GM23248 (cell line): ENCODE results near the gene CLEC4G. TPM values are rescaled to one million over a fixed set of nuclear protein-coding genes. Genes with fewer than 3 reads are reported as not detected.

Source experiments
- DNase-seq: peaks from one replicate; pipeline ENCODE4 v3.0.0-alpha.2; 2015
- H2AFZ ChIP-seq: fragments of 200-600 bp; sonication (generic); 2 replicates; pipeline ENCODE4 v1.6.1; 2016; ENCODE audit warnings: antibody characterized with exemption
- H3F3A ChIP-seq: fragments of 200-600 bp; sonication (generic); 2 replicates; pipeline ENCODE4 v1.6.1; 2016; ENCODE audit warnings: mild to moderate bottlenecking, antibody characterized with exemption, mixed run types; ENCODE audit not compliant: insufficient read depth
- H3K27ac ChIP-seq: fragments of 200-600 bp; sonication (generic); 2 replicates; pipeline ENCODE4 v1.5.1; 2016; ENCODE audit warnings: mild to moderate bottlenecking
- H3K27me3 ChIP-seq: fragments of 200-600 bp; sonication (generic); replicated peaks from 2 replicates; pipeline ENCODE4 v1.6.1; 2016; ENCODE audit warnings: mild to moderate bottlenecking; ENCODE audit not compliant: insufficient read depth
- H3K36me3 ChIP-seq: fragments of 200-600 bp; sonication (generic); 2 replicates; pipeline ENCODE4 v1.6.1; 2016; ENCODE audit warnings: low read depth, mild to moderate bottlenecking
- H3K4me1 ChIP-seq: fragments of 200-600 bp; sonication (generic); 2 replicates; pipeline ENCODE4 v1.6.1; 2016; ENCODE audit warnings: mild to moderate bottlenecking; ENCODE audit not compliant: insufficient read depth
- H3K4me2 ChIP-seq: fragments of 200-600 bp; sonication (generic); one replicate; pipeline ENCODE4 v1.6.1; 2016; ENCODE audit warnings: mild to moderate bottlenecking; ENCODE audit not compliant: unreplicated experiment
- H3K4me3 ChIP-seq: fragments of 200-600 bp; sonication (generic); 2 replicates; pipeline ENCODE4 v1.5.1; 2016; ENCODE audit warnings: mild to moderate bottlenecking
- H3K79me2 ChIP-seq: fragments of 200-600 bp; sonication (generic); 2 replicates; pipeline ENCODE4 v1.6.1; 2016; ENCODE audit warnings: mild to moderate bottlenecking; ENCODE audit not compliant: insufficient read depth
- H3K9ac ChIP-seq: fragments of 200-600 bp; sonication (generic); 2 replicates; pipeline ENCODE4 v1.6.1; 2016; ENCODE audit warnings: mild to moderate bottlenecking
- H3K9me2 ChIP-seq: fragments of 200-600 bp; sonication (generic); 2 replicates; pipeline ENCODE4 v1.6.1; 2016; ENCODE audit warnings: mixed run types, mild to moderate bottlenecking, moderate library complexity; ENCODE audit not compliant: insufficient read depth
- H3K9me3 ChIP-seq: fragments of 200-600 bp; sonication (generic); one replicate; pipeline ENCODE4 v1.6.1; 2017; ENCODE audit warnings: low read depth
- H4K20me1 ChIP-seq: fragments of 200-600 bp; sonication (generic); 2 replicates; pipeline ENCODE4 v1.6.0; 2016; ENCODE audit not compliant: insufficient read depth
- EZH2 ChIP-seq: fragments of 200-600 bp; sonication (generic); IDR thresholded peaks from 2 replicates; pipeline ENCODE4 v1.6.1; 2018; ENCODE audit warnings: antibody characterized with exemption, mild to moderate bottlenecking; ENCODE audit not compliant: insufficient read depth, poor library complexity, severe bottlenecking
- EZH2phosphoT487 ChIP-seq: fragments of 200-600 bp; sonication (generic); IDR thresholded peaks from 2 replicates; pipeline ENCODE4 v1.6.1; 2018; ENCODE audit warnings: antibody characterized with exemption, moderate library complexity, mild to moderate bottlenecking, low read depth; ENCODE audit not compliant: insufficient read depth
- WGBS, 2 experiments: methylation state at CpG; one replicate each; pipeline ENCODE4 v1.1.6; 2015 to 2017; ENCODE audit warnings: low lambda C conversion rate in 2 of 2, low coverage in 1 of 2; ENCODE audit errors: missing lambda C conversion rate in 2 of 2; 5-methylcytosine and 5-hydroxymethylcytosine counted together
- in situ Hi-C: fragments of 300-500 bp; cut with MboI; formaldehyde crosslinking; loops from 2 replicates; pipeline ENCODE4 v1.15.0; 2020
- polyA plus RNA-seq: library from polyadenylated mRNA; unstranded; fragments of >200 nt; fragmentation: Nextera tagmentation; extraction: Ambion mirVana; gene quantifications from 2 replicates; pipeline ENCODE4 v1.2.1, GENCODE V29; 2016
- total RNA-seq: library from RNA; depleted of rRNA; stranded (reverse); fragments of >200 nt; shearing (Covaris generic); gene quantifications from 2 replicates; pipeline ENCODE4 v1.2.3, GENCODE V29; 2014

CLEC4G gene
- total and polyA plus RNA-seq, 2 experiments from 2014 or later = not detected

GRCh38 chr19:7706955-7707456, 24.9 kb downstream of the CLEC4G start:
- in situ Hi-C loops = no loop called here
- H3K9me3 ChIP-seq = no peaks in the 10 kb centered on the region
- no peaks in the 10 kb centered on the region for H3K9me2 ChIP-seq
- H3K9ac ChIP-seq = no peak overlapping the region
- no peaks in the 10 kb centered on the region for H3F3A ChIP-seq
- no peak overlapping the region for H3K27ac ChIP-seq
- no peak for TF ChIP-seq EZH2
- no peak for TF ChIP-seq EZH2phosphoT487
- no peaks in the 10 kb centered on the region for H3K36me3 ChIP-seq
- DNase-seq = no peak
- 42 to 45% methylated on average over 8 of the region's 8 CpGs for WGBS, 2 experiments
- no peak overlapping the region for H3K4me2 ChIP-seq
- no peaks in the 10 kb centered on the region for H3K4me1 ChIP-seq
- no peak overlapping the region for H3K4me3 ChIP-seq
- no peaks in the 10 kb centered on the region for H3K27me3 ChIP-seq
- no peaks in the 10 kb centered on the region for H4K20me1 ChIP-seq
- H3K79me2 ChIP-seq = no peaks in the 10 kb centered on the region
- H2AFZ ChIP-seq = no peak overlapping the region

- Histone ChIP-seq H3K36me3 (no peaks in the 10 kb centered on the region), H3F3A (no peaks in the 10 kb centered on the region), H4K20me1 (no peaks in the 10 kb centered on the region), H3K9me2 (no peaks in the 10 kb centered on the region), H3K27ac (no peak overlapping the region), H3K27me3 (no peaks in the 10 kb centered on the region), H3K4me1 (no peaks in the 10 kb centered on the region), H3K4me3 (no peak overlapping the region), H3K9me3 (no peaks in the 10 kb centered on the region), H3K9ac (no peak overlapping the region), H3K79me2 (no peaks in the 10 kb centered on the region), H2AFZ (no peak overlapping the region), H3K4me2 (no peak overlapping the region)
- in situ Hi-C loops = no loop called here
- TF ChIP-seq EZH2phosphoT487 (no peak), EZH2 (no peak)
- DNase-seq = no peak
- 66 to 68% methylated on average over 14 of the region's 14 CpGs for WGBS, 2 experiments
Measured at GRCh38 chr19:7706188-7706954, 25.5 kb downstream of the CLEC4G start.

- no peaks in the 10 kb centered on the region for H3K36me3 ChIP-seq
- no peaks in the 10 kb centered on the region for H3F3A ChIP-seq
- H3K27me3 ChIP-seq = no peaks in the 10 kb centered on the region
- DNase-seq = no peak
- TF ChIP-seq EZH2phosphoT487 (no peak), EZH2 (no peak)
- in situ Hi-C loops = no loop called here
- no peak overlapping the region for H3K4me2 ChIP-seq
- no peaks in the 10 kb centered on the region for H3K4me1 ChIP-seq
- H3K79me2 ChIP-seq = no peaks in the 10 kb centered on the region
- no peak overlapping the region for H3K9ac ChIP-seq
- no peaks in the 10 kb centered on the region for H3K9me2 ChIP-seq
- WGBS, 2 experiments = 44 to 45% methylated on average over 24 of the region's 24 CpGs
- H3K27ac ChIP-seq = no peak overlapping the region
- no peak overlapping the region for H2AFZ ChIP-seq
- H3K9me3 ChIP-seq = no peaks in the 10 kb centered on the region
- H4K20me1 ChIP-seq = no peaks in the 10 kb centered on the region
- H3K4me3 ChIP-seq = no peak overlapping the region
Measured at GRCh38 chr19:7705387-7706187, 26.3 kb downstream of the CLEC4G start.

- Histone ChIP-seq H3K27me3 (no peaks in the 10 kb centered on the region; the same call in 1 of the 2 replicates), H3K4me3 (no peak overlapping the region), H2AFZ (no peak overlapping the region), H3K4me2 (no peak overlapping the region), H3F3A (no peaks in the 10 kb centered on the region), H3K36me3 (no peaks in the 10 kb centered on the region), H4K20me1 (no peaks in the 10 kb centered on the region), H3K9me2 (no peaks in the 10 kb centered on the region), H3K9ac (no peak overlapping the region), H3K4me1 (no peaks in the 10 kb centered on the region), H3K27ac (no peak overlapping the region), H3K79me2 (no peaks in the 10 kb centered on the region), H3K9me3 (no peaks in the 10 kb centered on the region)
- DNase-seq = no peak
- no peak for TF ChIP-seq EZH2phosphoT487
- TF ChIP-seq EZH2 = no peak
- in situ Hi-C loops = no loop called here
- WGBS, 2 experiments = 66 to 71% methylated on average over 6 of the region's 6 CpGs
Measured at GRCh38 chr19:7704280-7705060, 27.4 kb downstream of the CLEC4G start.
